ENCODE data around the gene IFNL1.
"Not testable (repeated sequence)": the region's sequence is repeated elsewhere in the genome, so short reads cannot be mapped to it uniquely, and the experiment has no call there.

The IFNL1 gene

GRCh38 chr19:39334444-39334976 lies 38.3 kb downstream of the IFNL1 start:
- DNase-seq: no peak

DNA sequence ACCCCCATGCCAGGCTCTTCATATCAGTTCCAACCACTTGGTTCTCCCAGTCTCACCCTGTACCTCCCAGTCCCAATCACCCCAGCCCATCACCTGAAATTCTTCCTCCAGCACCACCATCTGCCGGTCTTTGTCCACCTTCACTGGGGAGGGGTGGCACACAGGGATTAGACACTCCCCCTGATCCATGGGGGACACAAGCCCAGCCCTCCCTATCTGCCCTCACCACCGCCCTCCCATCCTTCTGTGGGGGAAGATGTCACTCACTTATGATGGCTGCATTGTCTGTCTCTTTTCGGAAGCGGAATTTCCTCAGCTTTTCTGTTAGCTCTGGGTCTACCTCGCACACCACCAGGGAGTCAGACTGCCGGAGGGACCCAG lies 39.0 kb downstream of the IFNL1 start:
- no peak for DNase-seq

- DNase-seq: no peak
Measured at GRCh38 chr19:39336483-39336882, 40.3 kb downstream of the IFNL1 start.

GRCh38 chr19:39339674-39340073 lies 43.5 kb downstream of the IFNL1 start:
- DNase-seq: no peak

DNA sequence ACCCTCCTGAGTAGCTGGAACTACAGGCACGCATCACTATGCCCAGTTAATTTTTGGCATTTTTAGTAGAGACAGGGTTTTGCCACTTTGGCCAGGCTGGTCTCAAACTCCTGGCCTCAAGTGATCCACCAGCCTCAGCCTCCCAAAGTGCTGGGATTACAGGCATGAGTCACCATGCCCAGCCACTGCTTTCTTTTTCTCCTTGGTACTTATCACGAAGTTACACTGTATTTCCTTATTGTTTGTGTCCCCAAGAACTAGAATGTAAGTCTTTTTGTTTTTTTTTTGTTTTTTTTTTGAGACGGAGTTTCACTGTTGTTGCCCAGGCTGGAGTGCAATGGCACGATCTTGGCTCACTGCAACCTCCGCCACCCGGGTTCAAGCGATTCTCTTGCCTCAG lies 43.9 kb downstream of the IFNL1 start:
- DNase-seq: not testable (repeated sequence)

DNA sequence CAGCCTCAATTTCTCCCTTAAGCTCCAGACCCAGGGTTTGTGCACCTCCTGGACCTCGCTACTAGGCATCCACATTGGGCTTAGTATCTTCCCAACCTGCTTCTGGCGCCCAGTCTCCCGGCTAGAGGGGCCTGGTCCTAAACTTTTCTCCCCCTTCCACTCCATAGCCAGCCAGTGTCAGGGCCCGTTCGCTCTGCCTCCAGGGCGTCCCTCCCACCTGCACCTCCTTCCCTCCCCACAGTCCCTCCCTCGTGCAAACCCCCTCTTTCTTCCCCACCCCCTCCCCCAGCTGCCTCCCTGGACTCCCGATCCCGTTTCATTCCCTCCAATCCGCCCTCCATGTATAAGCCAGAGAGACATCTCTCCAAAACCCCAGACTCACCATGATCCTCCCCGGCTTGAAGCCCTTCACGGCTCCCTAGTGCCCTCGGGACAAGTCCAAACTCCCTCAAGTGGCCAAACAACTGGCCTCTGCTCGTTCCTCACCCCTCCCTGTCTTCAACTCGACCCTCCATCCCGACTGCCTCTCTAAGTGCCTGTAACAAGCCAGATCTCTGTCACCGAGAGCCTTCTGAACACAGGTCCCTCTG lies 45.0 kb downstream of the IFNL1 start:
- DNase-seq: no peak

DNA sequence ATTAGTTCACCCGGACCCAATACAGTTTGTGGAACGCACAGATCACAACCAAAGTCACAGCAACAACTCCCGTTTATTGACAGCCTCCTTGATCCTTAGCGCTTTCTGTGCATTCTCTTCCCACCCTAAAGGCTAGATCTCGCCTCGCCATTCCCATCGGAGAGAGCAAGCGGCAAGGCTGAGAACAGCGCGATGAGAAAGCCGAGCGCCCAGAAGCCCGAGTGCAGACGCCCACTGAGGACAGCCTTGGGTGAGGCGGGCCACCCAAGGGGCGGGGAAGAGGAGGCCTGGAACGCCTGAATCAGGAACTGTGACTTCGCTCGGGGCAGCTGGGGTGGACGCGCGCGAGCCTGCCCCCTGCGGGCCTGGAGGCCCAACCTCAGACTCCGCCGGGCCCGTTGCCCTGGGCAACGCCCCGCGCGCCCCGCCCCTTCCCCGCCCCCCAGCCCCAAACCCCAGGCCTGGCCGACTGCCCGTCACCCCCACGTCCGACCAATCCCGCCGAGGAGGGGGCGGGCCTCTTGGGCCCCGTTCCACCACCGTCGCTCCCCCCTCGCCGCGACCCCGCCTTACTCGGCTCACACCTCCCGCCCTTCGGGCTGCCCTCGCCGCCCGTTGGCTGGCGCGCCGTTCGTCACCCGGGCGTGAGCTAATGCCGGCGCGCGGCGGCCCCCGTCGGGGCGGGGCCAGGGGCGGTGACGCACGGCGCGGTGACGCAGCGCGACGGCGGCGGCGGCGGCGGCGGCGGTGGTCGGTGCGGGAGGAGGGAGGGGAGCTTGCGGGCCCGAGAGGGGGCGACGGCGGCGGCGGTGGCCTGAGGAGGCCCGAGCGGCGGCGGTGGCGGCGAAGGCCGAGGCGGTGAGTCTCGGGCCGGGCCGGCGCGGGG lies 45.8 kb downstream of the IFNL1 start, which contains the start of gene SAMD4B:
Gene SAMD4B, plus strand, starts transcription at position 703 of the 886 bp plus-strand sequence. CDS start 14,473 bp downstream, outside the sequence.
- peak; percentile 97 to 99 for DNase-seq

DNA sequence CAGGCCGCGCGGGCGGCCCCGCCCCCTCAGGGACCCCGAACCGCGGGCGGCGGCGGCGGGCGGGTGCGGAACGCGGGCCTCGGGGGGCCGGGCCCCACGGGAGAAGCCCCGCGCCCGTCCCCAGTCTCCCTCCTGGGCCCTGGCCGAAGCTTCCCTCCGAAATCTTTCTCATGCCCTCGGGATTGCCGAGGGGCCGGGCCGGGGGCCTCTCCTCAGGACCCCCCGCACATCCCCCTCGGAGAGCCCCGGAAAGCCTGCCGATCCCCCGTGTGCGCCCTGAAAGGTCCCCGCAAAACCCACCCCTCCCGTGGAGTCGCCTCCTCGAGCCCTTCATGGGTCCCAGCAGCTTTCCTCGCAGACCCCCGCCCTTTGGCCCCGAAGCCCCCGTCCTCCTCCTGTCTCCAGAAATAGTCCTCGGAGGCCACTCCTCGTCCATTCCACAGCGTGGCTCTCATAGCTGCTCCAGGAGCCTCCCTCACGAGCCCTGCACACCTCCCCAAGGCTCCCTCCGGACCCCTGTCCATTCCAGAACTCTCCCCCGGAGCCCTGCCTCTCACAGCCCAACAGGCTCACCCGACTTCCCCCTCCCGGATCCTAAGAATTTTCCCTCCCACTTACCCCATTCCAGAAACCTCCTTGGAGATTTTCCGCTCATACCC lies 46.6 kb downstream of the IFNL1 start:
- no peak for DNase-seq

DNA sequence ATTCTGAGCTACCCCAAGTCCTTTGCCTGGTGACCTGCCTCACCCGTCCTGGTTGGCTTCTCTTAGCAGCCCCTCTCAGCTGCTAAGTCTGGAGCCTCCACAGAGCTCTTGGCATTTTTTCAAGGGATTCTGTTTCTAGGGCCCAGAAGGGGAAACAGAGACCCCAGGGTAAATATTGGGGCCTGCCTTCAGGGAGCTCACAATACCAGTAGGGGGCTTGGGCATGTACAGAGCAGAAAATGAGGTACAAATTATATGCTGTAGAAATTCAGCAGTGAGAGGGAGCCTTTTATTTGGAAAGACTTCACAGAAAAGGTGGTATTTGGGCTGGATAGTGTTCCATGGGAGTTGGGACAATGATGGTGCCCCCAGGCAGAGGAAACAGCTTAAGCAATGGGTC lies 49.7 kb downstream of the IFNL1 start:
- no peak for DNase-seq

DNA sequence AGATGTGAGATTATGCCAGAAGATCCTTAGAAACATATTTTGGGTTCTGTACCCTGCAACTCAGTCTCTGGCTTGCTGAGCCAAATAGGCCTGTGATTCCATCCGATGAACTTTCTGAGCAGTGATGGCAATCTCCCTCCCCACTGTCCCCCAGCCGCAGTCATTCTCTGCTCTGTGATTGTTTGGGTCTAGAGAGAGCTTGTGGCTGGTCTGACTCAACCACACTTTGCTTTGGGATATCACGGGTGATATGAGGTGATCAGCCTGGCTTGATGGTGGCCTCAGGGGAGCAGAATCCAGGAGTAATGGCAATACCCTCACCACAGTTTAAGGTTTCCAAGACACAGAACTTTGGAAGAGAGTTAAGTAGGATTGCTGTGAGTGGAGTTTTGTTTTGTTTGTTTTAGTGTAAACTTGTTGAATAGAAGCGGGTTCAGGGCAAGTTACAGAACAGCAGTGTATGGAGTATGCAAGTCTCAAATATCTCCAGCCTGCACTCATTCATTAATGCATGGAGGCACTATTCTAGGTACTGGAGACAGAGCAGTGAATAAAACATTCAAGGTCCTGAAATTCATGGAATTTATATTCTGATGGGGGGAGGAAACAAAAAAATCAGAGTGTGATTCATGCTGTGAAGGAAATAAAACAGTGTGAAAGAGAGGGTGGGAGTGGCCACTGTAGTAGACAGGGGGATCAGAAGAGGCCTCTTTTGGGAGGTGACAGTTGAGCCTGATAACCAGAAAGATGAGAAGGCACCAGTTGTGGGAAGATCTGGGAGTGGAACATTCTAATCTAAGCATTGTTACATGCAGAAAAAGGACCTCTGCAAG lies 51.3 kb downstream of the IFNL1 start:
- DNase-seq: no peak

Data from NCI-H2081 (cell line).